GM19455 (cell line): Measurements from ENCODE around the gene MACROD2.
"Not testable (repeated sequence)": the region's sequence is repeated elsewhere in the genome, so short reads cannot be mapped to it uniquely, and the experiment has no call there.

Experiments used
- ATAC-seq: cut with Tn5 transposase; IDR thresholded peaks from one replicate; pipeline ENCODE4 v1.9.1; 2021; ENCODE audit not compliant: unreplicated experiment

The MACROD2 gene

DNA sequence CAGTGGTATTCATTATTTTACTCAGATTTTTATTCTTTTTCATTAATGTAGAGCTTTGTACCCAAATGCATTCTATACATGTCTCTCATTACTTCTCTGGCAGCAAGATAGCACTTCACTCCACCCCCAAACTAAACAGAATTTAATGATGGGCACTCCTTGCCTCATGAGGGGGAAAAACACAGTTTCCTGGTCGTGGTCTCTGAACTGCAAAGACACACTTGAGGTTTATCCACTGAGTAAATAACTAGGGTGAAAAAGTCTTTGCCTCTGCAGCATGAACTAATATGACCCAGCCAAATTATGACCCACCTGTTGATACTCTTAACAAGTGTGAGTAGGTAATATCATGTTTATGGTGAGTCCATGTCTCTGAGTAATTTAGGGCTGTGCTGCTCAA, 1127.3 kb downstream of the MACROD2 start:
- no peak for ATAC-seq

DNA sequence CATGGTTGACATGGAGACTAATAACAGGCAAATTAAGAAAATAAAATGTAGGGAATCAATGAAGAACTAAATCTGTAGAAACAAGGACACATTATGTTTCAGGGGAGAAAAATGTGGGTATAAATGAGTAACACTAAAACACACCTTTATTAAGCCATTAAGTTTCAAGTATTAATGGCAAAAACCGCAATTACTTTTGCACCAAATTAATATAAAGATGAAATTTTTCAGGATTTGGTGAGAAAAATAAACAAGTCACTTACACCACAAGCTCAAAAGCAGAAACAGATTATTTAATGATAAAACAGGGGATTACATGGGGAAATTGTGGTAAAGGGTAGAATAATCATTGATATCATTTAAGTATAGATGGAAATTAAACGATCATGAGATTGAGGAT, 1135.9 kb downstream of the MACROD2 start:
- ATAC-seq = no peak

DNA sequence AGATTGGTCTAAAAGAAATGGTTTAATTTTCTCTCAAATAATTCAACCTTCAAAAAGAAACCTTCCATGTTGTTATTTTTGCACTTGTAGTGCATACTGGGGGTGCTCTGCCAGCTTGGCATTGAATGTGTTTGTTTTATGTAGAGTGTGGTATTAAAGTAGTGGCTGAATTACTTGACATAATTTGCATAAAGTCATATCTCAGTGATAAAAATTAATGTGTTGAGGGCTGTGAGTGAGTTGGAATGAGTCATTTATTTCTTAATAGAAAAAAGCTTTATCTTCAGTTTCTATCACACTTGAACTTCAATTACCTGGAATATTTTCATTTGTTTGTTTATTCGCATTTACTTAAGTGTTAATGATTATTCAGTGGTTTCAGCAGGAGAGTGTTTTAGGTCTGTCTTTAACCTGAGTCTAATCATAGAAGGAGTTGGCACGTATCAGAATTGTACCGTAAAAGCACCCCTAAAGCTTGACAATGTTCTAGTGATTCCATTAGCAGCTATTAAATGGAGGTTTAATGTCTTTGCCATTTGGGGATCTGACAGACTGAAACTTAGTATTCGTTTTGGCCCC, 1143.3 kb downstream of the MACROD2 start:
- no peak for ATAC-seq

DNA sequence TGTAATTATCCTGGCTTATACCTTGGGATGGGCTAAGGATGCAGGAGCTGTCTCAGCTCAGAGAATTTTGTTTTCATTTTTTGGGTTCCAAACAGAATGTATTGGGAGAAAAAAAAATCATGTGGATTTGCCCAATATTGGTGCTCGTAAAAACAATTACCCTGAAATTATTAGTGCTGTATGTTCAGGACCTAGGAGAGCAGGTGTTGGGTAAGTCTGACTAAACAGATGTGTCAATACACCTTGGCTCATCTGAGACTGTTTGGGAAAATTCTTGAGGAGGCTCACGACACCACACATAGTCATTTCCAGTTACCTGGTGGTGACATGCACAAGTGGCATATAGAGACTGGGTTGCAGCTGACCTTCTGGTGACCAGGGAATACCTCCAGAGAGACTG, 1144.2 kb downstream of the MACROD2 start:
- no peak for ATAC-seq

DNA sequence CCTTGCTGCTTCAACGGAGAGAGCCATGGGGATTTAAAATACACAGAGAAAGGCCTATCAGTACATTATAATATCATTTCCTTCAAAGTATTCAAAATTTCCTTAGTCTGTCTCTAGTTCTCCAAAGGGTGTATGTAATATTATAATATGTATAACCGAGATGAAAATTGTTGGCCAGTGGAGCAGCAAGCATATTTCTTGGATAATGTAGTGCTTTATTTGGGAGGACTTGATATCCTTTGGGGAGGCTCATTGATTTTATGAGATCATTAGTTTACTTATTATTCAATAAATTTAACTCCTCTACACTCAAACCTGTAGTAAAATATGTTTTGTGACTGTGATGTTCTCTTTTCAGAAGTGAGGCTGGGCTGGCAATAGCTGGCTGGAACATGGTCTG, 1145.0 kb downstream of the MACROD2 start:
- no peak for ATAC-seq

DNA sequence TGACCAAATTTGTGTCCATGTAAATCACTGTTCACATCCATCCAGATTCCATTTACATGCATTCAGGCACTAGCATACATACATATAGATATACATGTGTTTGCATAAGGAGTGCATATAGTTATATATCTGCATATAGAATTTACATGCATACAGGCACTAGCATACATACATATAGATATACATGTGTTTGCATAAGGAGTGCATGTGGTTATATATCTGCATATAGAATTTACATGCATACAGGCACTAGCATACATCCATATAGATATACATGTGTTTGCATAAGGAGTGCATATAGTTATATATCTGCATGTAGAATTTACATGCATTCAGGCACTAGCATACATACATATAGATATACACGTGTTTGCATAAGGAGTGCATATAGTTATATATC, 1145.6 kb downstream of the MACROD2 start:
- not testable (repeated sequence) for ATAC-seq

DNA sequence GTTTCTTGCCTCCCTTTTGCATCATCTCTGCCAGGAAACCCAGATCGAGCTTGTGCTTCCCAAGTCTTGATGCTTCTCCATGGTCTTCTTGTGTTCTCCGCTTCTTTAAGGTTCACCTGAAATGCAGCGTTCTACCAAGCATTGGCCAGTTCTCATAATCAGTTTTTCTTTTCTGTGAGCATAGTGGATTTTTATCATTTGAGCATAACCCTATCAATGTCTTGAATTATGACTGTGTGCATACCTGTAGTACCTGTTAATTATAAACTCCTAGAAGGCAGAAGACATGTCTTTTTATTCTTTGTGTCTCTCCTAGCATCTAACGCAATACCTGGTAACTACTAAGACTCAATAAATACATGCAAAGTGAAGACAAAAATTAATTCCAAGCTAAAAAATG, 1146.5 kb downstream of the MACROD2 start:
- ATAC-seq = no peak

DNA sequence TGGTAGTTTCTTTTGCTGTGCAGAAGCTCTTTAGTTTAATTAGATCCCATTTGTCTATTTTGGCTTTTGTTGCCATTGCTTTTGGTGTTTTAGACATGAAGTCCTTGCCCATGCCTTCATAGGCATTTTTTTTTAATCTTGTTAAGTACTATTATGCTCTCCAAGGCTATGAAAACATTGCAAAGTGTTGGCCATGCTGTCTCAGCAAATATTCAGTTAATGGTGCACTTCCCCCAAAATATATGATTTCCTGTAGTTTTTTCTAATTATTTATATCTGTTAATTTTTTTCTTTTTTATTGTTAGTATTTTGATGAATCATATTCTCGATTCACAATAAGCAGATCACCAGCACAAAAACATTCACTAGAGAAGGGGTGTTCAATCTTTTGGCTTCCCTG, 1148.2 kb downstream of the MACROD2 start:
- ATAC-seq = no peak

DNA sequence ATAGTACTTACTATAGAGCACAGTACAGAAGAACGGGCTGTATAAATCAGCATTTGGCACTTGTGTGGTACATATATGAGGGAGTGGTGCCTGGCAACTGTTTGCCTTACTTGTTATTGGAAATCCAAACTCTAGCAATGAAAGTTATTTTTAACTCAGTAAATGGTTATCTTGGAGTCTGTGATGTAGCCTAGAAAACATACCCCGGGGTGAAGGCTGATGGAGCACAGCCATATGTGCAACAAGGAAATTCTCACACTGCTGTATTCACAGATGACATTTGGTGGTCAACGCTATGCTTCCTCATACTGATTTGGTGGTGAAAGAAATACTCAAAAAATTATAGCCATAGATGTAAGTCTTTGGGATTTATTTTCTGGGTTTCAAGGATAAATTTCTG, 1149.6 kb downstream of the MACROD2 start:
- no peak for ATAC-seq

DNA sequence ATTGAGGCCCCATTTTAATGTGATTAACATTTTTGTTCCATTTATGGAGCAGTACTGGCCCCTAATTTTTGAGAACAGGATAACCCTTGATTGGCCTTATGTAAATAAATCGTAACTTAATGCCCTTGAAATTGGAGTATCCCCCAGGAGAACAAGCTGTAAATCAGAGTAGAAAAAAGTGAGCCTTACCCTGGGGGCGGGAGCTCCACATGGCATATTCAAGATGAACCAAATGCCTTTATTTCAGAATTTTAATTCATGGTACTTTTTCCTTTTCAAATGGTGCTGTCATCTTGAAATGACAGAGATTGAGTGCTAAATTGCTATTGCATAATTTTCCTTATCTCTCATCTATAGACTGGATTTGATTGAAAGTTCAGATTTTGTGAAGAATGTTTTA, 1151.6 kb downstream of the MACROD2 start:
- no peak for ATAC-seq

DNA sequence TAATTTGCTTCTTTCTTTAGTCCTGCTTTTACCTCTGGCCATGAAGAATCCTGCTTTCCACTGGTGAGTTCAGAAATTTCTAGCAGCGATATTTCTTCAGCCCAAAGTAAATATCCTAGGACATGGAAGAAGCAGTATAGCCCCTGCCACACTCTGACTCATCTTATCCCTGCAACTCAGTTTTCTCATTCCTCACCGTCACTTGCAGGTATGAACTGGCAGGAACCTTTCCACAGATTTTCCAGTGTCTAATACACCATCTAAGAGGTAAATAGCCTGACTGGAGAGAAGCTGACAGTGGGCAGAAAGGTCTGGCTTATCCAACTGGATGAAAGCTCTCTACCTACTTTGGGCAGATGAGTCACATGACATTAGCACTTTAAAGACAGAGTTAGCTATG, 1158.8 kb downstream of the MACROD2 start:
- no peak for ATAC-seq

DNA sequence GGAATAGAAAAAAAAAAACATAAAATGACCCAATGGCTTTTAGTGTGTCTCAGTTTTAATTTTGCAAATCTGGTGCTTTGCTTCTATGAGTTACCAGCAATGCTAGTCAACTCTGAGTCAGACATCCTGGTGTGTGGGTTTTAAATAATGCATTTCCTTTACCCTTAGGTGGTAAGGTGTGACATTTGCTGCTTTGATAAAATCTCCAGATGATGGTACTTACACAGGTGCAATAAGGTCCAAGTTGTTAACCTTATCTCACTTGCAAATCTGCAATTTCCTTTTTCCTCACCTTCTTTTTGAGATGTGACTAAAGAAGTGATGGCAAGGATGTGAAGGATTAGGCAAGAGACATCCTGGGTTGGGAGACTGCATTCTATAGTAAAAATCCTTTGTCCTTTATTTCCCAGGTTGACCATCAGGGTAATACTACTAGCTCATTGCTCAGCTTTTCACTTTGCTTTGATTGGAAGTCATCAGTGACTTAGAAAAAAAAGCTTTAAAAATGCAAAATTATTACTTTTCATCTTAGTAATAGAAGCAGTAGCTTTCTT, 1160.6 kb downstream of the MACROD2 start:
- no peak for ATAC-seq

DNA sequence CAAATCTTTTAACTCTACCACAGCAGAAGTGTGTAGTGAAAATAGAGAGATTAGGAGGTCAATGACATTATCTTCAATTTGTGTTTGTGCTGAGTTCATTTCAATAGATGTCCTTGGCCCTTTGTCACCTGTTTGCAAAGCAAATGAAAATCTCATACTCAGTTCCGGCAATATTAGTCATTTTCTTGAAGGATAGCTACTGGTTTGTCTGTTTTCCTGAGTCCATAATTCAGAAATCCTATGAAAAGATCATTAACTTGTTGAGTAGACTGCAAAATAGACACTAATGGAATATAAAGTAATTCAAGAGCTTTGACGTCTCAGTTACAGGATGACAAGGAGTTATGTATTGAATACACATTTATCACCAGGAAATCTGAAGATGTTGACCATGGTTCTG, 1163.2 kb downstream of the MACROD2 start:
- ATAC-seq = no peak

DNA sequence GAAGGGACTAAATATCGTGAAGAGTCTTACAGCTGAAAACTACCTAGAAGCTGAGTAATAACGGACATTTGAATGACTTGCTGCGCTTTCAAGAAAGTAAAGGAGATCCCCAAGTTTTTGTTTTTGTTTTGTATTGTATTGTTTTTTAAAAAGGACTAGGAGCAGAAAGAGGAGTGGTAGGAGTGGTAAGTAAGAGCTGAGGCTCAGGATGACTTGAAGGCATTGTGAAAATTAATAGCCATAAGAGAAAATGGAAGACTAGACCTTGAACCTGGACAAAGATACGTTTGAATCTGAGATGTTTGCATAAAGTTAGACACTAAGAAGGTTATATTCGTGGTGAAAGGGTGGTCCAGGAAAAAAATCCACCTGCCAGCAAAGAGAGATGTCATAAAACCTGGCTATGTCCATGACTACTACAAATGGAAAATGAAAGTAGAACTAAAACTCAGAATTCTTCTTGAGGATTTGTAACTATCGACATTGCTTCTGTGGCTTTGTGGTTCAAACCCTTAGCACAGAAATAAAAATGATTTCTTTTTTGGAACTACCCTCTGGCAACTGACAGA, 1166.8 kb downstream of the MACROD2 start:
- ATAC-seq = peak; percentile 63

DNA sequence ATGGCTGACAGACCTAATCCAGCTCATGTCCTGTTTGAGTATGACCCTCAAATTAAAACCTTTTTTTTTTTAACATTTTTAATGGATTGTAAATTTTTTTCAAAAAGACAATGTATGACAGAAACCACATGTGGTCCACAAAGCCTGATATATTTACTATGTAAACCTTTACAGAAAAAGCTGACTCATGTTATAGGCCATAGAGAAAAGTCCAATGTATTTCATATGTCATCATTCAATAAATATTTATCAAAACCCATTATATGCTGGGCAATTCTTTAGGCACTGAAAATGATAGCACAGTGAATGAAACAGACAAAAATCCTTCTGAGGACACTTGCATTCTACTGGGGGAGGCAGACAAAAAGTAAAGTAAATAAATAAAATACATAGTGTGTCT, 1168.3 kb downstream of the MACROD2 start:
- ATAC-seq = no peak

DNA sequence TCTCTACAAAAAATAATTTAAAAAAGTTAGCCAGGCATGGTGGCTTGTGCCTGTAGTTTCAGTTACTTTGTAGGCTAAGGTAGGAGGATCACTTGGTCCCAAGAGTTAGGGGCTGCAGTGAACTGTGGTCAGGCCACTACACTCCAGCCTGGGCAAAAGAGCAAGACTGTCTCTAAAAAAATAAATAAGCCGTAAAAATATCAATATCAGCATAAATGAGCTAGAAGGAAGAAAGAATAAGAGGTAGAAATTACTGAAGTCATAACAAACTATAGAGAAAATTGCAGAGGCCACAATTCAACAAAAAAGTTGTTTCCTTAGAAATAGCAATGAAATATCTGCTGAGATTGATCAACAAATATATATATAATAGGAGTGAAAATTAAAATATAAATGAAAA, 1169.4 kb downstream of the MACROD2 start:
- no peak for ATAC-seq

DNA sequence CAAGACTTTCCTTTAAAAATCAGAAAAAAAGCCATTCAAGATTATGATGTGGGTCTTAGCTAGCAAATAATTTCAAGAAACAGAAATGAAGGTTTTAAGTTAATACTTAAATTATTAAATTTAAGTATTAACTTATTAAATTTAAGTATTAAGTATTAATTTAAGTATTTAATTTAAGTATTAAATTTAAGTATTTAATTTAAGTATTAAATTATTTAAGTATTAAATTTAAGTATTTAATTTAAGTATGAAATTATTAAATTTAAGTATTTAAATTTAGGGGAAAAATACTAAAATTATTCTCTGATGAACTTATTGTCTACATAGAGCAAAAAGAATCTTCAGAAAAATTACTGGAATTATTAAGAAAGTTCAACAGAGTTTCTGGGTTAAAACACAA, 1171.4 kb downstream of the MACROD2 start:
- ATAC-seq = no peak

DNA sequence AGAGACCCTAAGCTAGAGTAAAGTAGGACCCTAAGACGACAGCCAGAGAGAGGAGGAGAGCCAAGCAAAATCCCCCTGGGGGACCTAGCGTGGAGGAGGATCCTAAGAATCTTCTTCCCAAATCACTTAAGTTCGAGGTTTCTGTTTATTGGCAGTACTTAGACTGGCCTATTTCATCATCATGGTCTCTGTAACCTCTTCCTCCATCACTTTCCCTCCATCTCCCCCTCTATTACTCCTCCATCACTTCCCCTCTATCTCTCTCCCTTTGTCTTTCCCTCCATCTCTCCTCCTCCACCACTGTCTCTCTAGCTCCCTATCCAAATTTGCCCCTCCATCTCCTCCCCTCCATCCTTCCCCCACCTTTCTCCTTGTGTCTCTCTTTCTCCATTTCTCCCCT, 1175.7 kb downstream of the MACROD2 start:
- ATAC-seq = no peak

DNA sequence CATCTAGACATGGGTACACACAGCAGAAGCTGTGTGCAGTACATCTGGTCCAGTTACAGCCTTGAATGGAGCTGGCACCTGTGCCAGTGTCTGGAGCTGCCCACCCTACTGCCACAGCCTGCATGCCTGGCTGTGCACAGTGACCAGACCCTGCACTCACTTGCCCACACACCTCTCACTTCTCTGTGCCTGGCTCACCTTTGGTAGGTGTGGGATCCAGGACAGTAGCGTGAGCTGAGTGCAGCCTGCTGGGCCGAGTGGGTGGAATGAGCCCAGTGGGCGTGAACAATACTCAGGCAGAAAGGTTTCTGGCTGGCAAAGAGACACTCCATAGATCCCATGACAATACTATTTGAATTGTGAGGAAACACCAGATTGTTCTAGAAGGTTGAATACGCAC, 1181.6 kb downstream of the MACROD2 start:
- no peak for ATAC-seq

DNA sequence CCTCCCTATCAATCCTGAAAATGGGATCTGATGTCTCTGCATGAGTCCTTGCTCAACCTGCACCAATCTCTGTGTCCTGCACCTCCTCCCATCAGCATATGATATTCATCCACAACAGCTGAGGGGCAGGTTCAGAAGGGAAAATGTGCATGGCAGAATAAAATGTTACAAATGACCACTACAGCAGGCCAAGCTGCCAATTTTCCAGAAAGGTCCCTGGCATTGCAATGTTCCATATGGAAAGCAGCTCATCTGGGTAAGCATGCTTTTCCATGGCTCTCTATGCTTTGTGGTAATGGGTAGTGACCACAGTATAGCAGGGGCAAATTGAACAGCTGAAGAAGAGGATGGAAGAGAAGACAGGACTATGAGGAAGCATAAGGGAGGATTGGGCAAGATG, 1183.3 kb downstream of the MACROD2 start:
- ATAC-seq = no peak

DNA sequence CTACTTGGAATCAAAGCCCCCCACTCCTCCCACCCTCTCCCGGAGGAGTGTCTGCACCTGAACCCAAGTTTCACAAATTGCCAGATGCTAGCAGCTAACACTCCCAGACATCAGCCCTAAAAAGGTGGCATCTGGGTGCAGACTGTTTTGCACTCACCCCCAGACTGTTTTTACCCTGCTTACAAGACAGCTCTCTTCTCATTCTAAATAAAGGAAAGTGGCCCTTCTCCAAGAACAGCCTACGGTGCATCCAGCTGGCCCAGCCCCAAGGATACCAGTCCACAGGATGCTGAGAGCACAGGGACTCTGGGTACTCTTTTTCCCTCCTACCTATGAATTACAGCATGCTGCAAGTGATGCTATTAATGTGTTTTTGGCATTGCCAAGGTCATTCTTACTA, 1184.1 kb downstream of the MACROD2 start:
- no peak for ATAC-seq

DNA sequence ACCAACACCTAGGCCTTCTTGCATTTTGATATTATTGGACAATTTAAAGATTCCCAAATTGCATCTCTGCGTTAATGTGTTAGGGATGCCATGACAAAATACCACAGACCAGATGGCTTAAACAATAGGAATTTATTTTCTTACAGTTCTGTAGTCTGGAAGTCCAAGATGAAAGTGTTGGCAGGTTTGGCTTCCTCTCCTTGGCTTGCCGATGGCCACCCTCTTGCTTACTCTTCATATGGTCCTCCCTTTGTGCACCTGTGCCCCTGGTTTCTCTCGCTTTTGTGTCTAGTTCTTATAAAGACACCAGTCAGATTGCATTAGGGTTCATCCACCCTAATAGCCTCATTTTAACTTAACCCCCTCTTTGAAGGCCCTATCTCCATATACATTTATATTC, 1184.5 kb downstream of the MACROD2 start:
- no peak for ATAC-seq

DNA sequence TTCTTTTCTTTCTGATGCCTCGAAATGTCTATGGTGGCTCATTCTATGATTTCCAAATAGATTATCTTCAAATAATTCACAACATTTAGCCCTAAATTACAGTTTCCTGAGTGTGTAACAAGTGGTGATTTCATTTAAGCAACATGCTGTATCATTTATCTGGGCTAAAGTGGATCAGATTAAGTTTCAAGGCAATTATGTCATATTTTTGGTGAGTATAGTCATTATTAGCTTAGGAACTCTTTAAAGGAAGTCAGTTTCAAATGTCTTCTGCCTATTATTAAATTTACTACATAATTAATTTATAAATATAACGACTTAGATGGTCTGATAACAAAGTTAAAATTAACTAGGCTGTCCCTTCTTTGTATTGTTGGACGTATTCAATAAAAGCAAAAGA, 1190.0 kb downstream of the MACROD2 start:
- no peak for ATAC-seq
